Osteoblast (primary cell): ENCODE results near the gene MALRD1. TPM values are rescaled to one million over a fixed set of nuclear protein-coding genes. Genes with fewer than 3 reads are reported as not detected.

Experiments
- DNase-seq: peaks from one replicate; pipeline ENCODE4 v3.0.0; 2011; ENCODE audit warnings: low spot score, mixed read lengths; ENCODE audit not compliant: insufficient read length; ENCODE audit errors: missing footprints
- H2AFZ ChIP-seq: 2 replicates; pipeline ENCODE4 v1.6.0; 2011; ENCODE audit warnings: mild to moderate bottlenecking, low read length
- H3K27ac ChIP-seq: 2 replicates; pipeline ENCODE4 v1.5.1; 2011; ENCODE audit warnings: mild to moderate bottlenecking, low read depth, low read length, moderate library complexity
- H3K27me3 ChIP-seq: 2 replicates; pipeline ENCODE4 v1.6.0; 2012; ENCODE audit warnings: mild to moderate bottlenecking, control low read depth, inconsistent platforms, low read length, moderate library complexity; ENCODE audit not compliant: insufficient read depth
- H3K36me3 ChIP-seq: 2 replicates; pipeline ENCODE4 v1.5.1; 2011; ENCODE audit warnings: mild to moderate bottlenecking, low read length, control low read depth, moderate library complexity; ENCODE audit not compliant: insufficient read depth
- H3K4me1 ChIP-seq: 2 replicates; pipeline ENCODE4 v1.5.1; 2011; ENCODE audit warnings: mild to moderate bottlenecking, low read length, control low read depth, moderate library complexity; ENCODE audit not compliant: insufficient read depth
- H3K4me2 ChIP-seq: 2 replicates; pipeline ENCODE4 v1.6.0; 2011; ENCODE audit warnings: mild to moderate bottlenecking, low read length; ENCODE audit not compliant: insufficient read depth
- H3K4me3 ChIP-seq: fragments of 200-600 bp; sonication (generic); 3 replicates; pipeline ENCODE4 v1.5.1; 2012; ENCODE audit warnings: mild to moderate bottlenecking, low read length, inconsistent platforms; ENCODE audit not compliant: insufficient read depth
- H3K79me2 ChIP-seq: 2 replicates; pipeline ENCODE4 v1.6.0; 2012; ENCODE audit warnings: mild to moderate bottlenecking, low read length, control low read depth, inconsistent platforms; ENCODE audit not compliant: insufficient read depth
- H3K9me3 ChIP-seq: 2 replicates; pipeline ENCODE4 v1.5.1; 2011; ENCODE audit warnings: low read depth, low read length, control low read depth
- H4K20me1 ChIP-seq: 2 replicates; pipeline ENCODE4 v1.6.0; 2012; ENCODE audit warnings: mild to moderate bottlenecking, low read length, control low read depth; ENCODE audit not compliant: insufficient read depth
- CTCF ChIP-seq: IDR thresholded peaks from 2 replicates; pipeline ENCODE4 v1.5.1; 2011; ENCODE audit warnings: mild to moderate bottlenecking, low read depth, low read length, moderate library complexity; ENCODE audit errors: extremely low read depth
- total RNA-seq: library from RNA; depleted of rRNA; stranded (reverse); fragments of >200 nt; gene quantifications from 2 replicates; pipeline ENCODE4 v1.2.3, GENCODE V29; 2012

Gene MALRD1
- total RNA-seq, 1 donor: 2.9 TPM

DNA sequence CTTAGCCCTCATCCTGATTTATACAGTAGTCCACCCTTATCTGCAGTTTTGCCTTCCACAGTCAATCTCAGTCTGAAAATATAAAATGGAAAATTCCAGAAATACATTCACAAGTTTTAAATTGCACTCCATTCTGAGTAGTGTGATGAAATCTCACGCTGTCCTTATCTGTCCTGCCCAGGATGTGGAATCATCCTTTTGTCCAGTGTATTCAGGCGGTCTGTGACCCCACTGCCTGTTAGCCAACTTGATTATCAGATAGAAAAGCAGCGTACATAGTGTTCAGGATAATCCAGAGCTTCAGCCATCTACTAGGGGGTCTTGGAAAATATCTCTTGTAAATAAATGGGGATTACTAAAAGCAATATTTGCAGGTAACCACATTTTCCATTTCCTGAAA, 146.3 kb downstream of the MALRD1 start:
- Histone ChIP-seq H3K79me2 (no peaks in the 10 kb centered on the region), H3K4me2 (no peak overlapping the region), H2AFZ (no peak overlapping the region), H3K36me3 (no peaks in the 10 kb centered on the region), H3K4me3 (no peak overlapping the region), H4K20me1 (no peaks in the 10 kb centered on the region), H3K4me1 (no peaks in the 10 kb centered on the region), H3K27ac (no peak overlapping the region), H3K9me3 (no peaks in the 10 kb centered on the region), H3K27me3 (no peaks in the 10 kb centered on the region)
- DNase-seq: no peak
- no peak for TF ChIP-seq CTCF

DNA sequence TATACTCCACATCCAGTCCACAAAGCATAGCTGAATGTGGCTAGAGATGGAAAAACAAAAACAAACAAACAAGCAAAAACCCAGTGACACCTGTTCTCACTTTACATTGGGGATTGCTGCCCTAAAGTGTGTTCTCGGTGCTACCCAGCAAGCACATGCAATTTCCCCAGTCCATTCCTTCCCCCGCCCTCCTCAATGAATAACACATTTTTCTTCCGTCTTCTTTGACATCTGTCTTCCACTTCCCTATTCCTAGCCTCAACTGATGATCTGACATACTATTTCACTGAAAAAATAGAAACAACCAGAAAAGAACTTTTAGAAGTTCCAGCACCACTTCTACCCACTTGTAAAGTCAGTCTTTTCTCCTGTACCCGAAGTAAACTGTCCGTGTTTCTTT, 147.1 kb downstream of the MALRD1 start:
- Histone ChIP-seq H3K9me3 (no peaks in the 10 kb centered on the region), H3K79me2 (no peaks in the 10 kb centered on the region), H3K4me3 (no peak overlapping the region), H3K4me2 (no peak overlapping the region), H2AFZ (no peak overlapping the region), H3K27me3 (no peaks in the 10 kb centered on the region), H3K27ac (no peak overlapping the region), H3K4me1 (no peaks in the 10 kb centered on the region), H4K20me1 (no peaks in the 10 kb centered on the region), H3K36me3 (no peaks in the 10 kb centered on the region)
- no peak for TF ChIP-seq CTCF
- no peak for DNase-seq

GRCh38 chr10:19200211-19200610, 151.6 kb downstream of the MALRD1 start:
- H3K4me3 ChIP-seq: no peak overlapping the region
- H3K79me2 ChIP-seq: no peaks in the 10 kb centered on the region
- H3K27me3 ChIP-seq: no peaks in the 10 kb centered on the region
- no peak overlapping the region for H2AFZ ChIP-seq
- no peaks in the 10 kb centered on the region for H4K20me1 ChIP-seq
- H3K36me3 ChIP-seq: no peaks in the 10 kb centered on the region
- H3K9me3 ChIP-seq: no peaks in the 10 kb centered on the region
- no peaks in the 10 kb centered on the region for H3K4me1 ChIP-seq
- H3K27ac ChIP-seq: no peak overlapping the region
- no peak for DNase-seq
- H3K4me2 ChIP-seq: no peak overlapping the region
- TF ChIP-seq CTCF: no peak

DNA sequence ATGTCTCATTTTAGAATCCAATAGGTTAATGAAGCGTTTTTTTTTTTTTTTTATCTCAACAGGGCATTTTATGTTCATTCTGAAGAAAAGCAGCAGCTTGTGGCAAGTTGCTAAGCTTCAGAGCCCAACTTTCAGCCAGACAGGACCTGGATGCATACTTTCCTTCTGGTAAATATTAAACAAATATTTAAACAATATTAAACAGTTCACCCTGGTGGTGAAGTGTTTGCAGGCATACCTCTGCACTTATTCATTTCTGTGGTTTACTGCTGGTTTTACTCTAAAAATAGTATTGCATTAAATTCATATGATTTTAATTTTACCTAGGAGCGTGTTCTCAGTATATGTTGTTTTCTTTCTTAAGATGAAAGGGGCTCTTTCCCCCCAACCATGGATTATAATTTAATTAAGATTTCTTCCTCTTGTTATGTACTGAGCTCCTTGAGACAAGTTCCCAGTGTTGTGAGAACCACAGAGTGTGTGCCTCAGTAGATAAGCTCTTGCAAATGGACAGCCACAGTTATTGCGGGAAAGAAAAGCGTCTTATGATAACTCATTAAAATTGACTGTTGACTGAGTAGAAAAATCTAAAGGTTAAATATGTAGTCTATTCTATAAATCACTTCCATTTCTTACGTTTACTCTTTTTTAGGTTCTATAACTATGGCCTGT, 155.8 kb downstream of the MALRD1 start:
- no peak for TF ChIP-seq CTCF
- Histone ChIP-seq H4K20me1 (no peaks in the 10 kb centered on the region), H3K27ac (no peak overlapping the region), H3K9me3 (no peaks in the 10 kb centered on the region), H3K4me3 (no peak overlapping the region), H3K4me2 (no peak overlapping the region), H3K27me3 (no peaks in the 10 kb centered on the region), H3K4me1 (no peaks in the 10 kb centered on the region), H3K36me3 (no peaks in the 10 kb centered on the region), H3K79me2 (no peaks in the 10 kb centered on the region), H2AFZ (no peak overlapping the region)
- DNase-seq: no peak
